AG10803 (cell line): ENCODE measurements around the gene PRPH.
A peak's percentile ranks its signal among the peaks of the same experiment; 100 is the strongest.

ENCODE experiments used
- DNase-seq: peaks from one replicate; pipeline ENCODE4 v3.0.0; 2010; ENCODE audit warnings: low read depth
- H3K4me3 ChIP-seq: 2 replicates; pipeline ENCODE4 v1.5.1; 2011; ENCODE audit warnings: mild to moderate bottlenecking, low read length, control low read depth
- TF ChIP-seq, protein P1 (sequence below): conservative IDR thresholded peaks from 2 replicates; pipeline ENCODE4 v1.5.1; 2011; ENCODE audit warnings: mild to moderate bottlenecking, low read length, control low read depth, inconsistent platforms

Gene PRPH

GRCh38 chr12:49292729-49293055, 2.3 kb upstream of the PRPH start:
- TF ChIP-seq, protein P1, sequence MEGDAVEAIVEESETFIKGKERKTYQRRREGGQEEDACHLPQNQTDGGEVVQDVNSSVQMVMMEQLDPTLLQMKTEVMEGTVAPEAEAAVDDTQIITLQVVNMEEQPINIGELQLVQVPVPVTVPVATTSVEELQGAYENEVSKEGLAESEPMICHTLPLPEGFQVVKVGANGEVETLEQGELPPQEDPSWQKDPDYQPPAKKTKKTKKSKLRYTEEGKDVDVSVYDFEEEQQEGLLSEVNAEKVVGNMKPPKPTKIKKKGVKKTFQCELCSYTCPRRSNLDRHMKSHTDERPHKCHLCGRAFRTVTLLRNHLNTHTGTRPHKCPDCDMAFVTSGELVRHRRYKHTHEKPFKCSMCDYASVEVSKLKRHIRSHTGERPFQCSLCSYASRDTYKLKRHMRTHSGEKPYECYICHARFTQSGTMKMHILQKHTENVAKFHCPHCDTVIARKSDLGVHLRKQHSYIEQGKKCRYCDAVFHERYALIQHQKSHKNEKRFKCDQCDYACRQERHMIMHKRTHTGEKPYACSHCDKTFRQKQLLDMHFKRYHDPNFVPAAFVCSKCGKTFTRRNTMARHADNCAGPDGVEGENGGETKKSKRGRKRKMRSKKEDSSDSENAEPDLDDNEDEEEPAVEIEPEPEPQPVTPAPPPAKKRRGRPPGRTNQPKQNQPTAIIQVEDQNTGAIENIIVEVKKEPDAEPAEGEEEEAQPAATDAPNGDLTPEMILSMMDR, result no peak
- no peak for DNase-seq
- no peak overlapping the region for H3K4me3 ChIP-seq

GRCh38 chr12:49293056-49293956, 1.6 kb upstream of the PRPH start:
- H3K4me3 ChIP-seq, result no peak overlapping the region
- TF ChIP-seq, protein P1, result no peak
- no peak for DNase-seq

- no peak for DNase-seq
- TF ChIP-seq, protein P1, result no peak
- no peak overlapping the region for H3K4me3 ChIP-seq
Observed at GRCh38 chr12:49294086-49294803, 702 bp upstream of the PRPH start.

DNA sequence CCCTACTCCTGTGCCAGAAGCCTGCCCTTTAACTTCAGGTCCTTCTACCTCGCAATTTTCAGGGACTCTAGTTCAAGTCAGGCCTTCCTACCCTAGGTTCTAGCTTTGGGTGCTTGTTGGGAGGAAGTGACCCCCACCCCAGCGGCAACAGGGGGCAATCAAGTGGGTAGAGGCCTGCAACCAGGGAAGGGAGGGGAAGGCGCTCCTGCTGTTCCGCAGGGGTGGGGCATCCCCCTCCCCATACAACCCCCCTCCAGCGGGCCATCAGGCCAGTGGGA, 204 bp upstream of the PRPH start:
- DNase-seq, result no peak

GRCh38 chr12:49296034-49296835, 1.3 kb downstream of the PRPH start:
- no peak for DNase-seq
- TF ChIP-seq, protein P1, result peak; percentile 50
- no peak overlapping the region for H3K4me3 ChIP-seq

More for the DNA sequence above, 204 bp upstream of the PRPH start:
- no peak overlapping the region for H3K4me3 ChIP-seq
- TF ChIP-seq, protein P1, result no peak

- DNase-seq, result no peak
- H3K4me3 ChIP-seq, result no peak overlapping the region
- TF ChIP-seq, protein P1, result no peak
Observed at GRCh38 chr12:49296836-49297694, 2.1 kb downstream of the PRPH start.
